HepG2 (cell line): ENCODE measurements around the gene SGIP1. TPM values are rescaled to one million over a fixed set of nuclear protein-coding genes. Genes with fewer than 3 reads are reported as not detected.
A peak's percentile ranks its signal among the peaks of the same experiment; 100 is the strongest.

Source experiments
- CBX1 ChIP-seq: IDR thresholded peaks from one replicate; pipeline ENCODE4 v1.6.1; 2016; ENCODE audit warnings: antibody characterized with exemption, low read depth
- CREB1 ChIP-seq, 2 experiments: fragments of 450-650 bp in 1 of 2; IDR thresholded peaks; 2 replicates each; pipeline ENCODE4 v1.6.1; 2016 to 2017; ENCODE audit warnings: control low read depth in 1 of 2, mild to moderate bottlenecking in 1 of 2, missing compliant biosample characterization in 1 of 2, missing genetic modification characterization in 1 of 2
- FOXA3 ChIP-seq: IDR thresholded peaks from 2 replicates; pipeline ENCODE4 v1.6.1; 2016; ENCODE audit warnings: missing genetic modification reagents, missing compliant biosample characterization
- NCOR1 ChIP-seq: fragments of 200-600 bp; sonication (generic); IDR thresholded peaks from 2 replicates; pipeline ENCODE4 v1.7.0; 2017; ENCODE audit warnings: antibody characterized with exemption, low read length, borderline replicate concordance
- POLR2AphosphoS5 ChIP-seq: IDR thresholded peaks from 2 replicates; pipeline ENCODE4 v1.6.1; 2012; ENCODE audit warnings: low read depth, low read length
- SIX1 ChIP-seq: sonication (generic); formaldehyde crosslinking; IDR thresholded peaks from 2 replicates; pipeline ENCODE4 v1.4.0; 2020; ENCODE audit warnings: missing genetic modification reagents, borderline replicate concordance
- TOPORS ChIP-seq: sonication (generic); formaldehyde crosslinking; IDR thresholded peaks from 2 replicates; pipeline ENCODE4 v1.8.0; 2023; ENCODE audit warnings: mild to moderate bottlenecking, missing genetic modification reagents
- XRCC5 ChIP-seq: fragments of 200-400 bp; formaldehyde crosslinking; optimal IDR thresholded peaks from 2 replicates; pipeline ENCODE3; 2017; ENCODE audit warnings: mild to moderate bottlenecking, low read length
- ZFAT ChIP-seq: sonication (generic); formaldehyde crosslinking; conservative IDR thresholded peaks from 2 replicates; pipeline ENCODE4 v1.8.1; 2023; ENCODE audit warnings: missing genetic modification reagents, inconsistent platforms
- ZNF30 ChIP-seq: sonication (generic); formaldehyde crosslinking; IDR thresholded peaks from 2 replicates; pipeline ENCODE4 v1.5.0; 2020; ENCODE audit warnings: mild to moderate bottlenecking, missing genetic modification reagents
- ZNF775 ChIP-seq: sonication (generic); formaldehyde crosslinking; IDR thresholded peaks from 2 replicates; pipeline ENCODE4 v1.4.0; 2020; ENCODE audit warnings: missing genetic modification reagents, mild to moderate bottlenecking, moderate library complexity, borderline replicate concordance
- polyA plus RNA-seq, 8 experiments: library from polyadenylated mRNA; depleted of rRNA in 3 of 8; stranded (reverse) in 7 of 8; unstranded in 1 of 8; fragments of >200 nt; fragmentation: Illumina TruSeq in 4 of 8; extraction: Trizol in 4 of 8; gene quantifications; 2 replicates each; pipeline versions ENCODE4 v1.2.1 to v1.2.3, GENCODE V29; 2011 to 2016; ENCODE audit warnings: low read depth in 4 of 8, missing spikeins in 1 of 8, mixed read lengths in 1 of 8; ENCODE audit not compliant: insufficient read depth in 1 of 8
- total RNA-seq, 5 experiments: library from RNA; depleted of rRNA; stranded (reverse); fragments of >200 nt; fragmentation: Illumina TruSeq; extraction: Trizol; gene quantifications; 2 replicates each; pipeline ENCODE4 v1.2.3, GENCODE V29; 2016; ENCODE audit warnings: low read depth in 1 of 5
- TF ChIP-seq, protein P1 (sequence below), 2 experiments: fragments of 450-650 bp in 1 of 2; sonication (generic) in 1 of 2; formaldehyde crosslinking; IDR thresholded peaks; 2 replicates each; pipeline versions ENCODE4 v1.5.0 to v1.8.0; 2020 to 2022; ENCODE audit warnings: mild to moderate bottlenecking in 1 of 2, missing genetic modification reagents in 1 of 2
- TF ChIP-seq, protein P2 (sequence below): sonication (generic); formaldehyde crosslinking; IDR thresholded peaks from 2 replicates; pipeline ENCODE4 v1.4.0; 2020; ENCODE audit warnings: missing genetic modification reagents, borderline replicate concordance
- TF ChIP-seq, protein P3 (sequence below): sonication (generic); formaldehyde crosslinking; IDR thresholded peaks from 2 replicates; pipeline ENCODE4 v1.5.0; 2020; ENCODE audit warnings: missing genetic modification reagents
- TF ChIP-seq, protein P4 (sequence below): sonication (generic); formaldehyde crosslinking; IDR thresholded peaks from 2 replicates; pipeline ENCODE4 v1.4.0; 2020; ENCODE audit warnings: mild to moderate bottlenecking, missing genetic modification reagents
- TF ChIP-seq, protein P5 (sequence below): sonication (generic); formaldehyde crosslinking; IDR thresholded peaks from 2 replicates; pipeline ENCODE4 v1.4.0; 2020; ENCODE audit warnings: missing genetic modification reagents, borderline replicate concordance

Gene SGIP1
- total and polyA plus RNA-seq, 2 of the 13 experiments (the other 11 are each of a cell fraction or from before 2014, with no cell fraction given) = not detected

DNA sequence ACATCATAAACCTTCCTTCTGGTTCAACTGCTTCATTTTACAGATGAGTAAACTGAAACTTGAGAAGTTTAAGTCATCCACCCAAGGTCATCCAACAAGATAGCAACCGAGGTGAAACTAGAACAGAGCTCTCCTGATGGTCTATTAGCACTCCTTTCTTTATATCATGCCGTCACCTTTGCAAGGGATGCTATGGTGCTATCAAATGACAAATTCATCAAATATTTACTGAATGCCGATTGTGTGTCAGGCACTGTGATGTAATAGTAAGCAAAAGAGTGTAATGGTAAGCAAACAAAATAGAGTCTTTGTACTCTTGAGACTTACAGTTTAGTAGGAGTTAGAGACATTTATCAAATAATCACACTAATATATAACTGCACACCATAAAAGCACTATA lies 14.0 kb upstream of the SGIP1 start (continued):
- TF ChIP-seq, protein P1, sequence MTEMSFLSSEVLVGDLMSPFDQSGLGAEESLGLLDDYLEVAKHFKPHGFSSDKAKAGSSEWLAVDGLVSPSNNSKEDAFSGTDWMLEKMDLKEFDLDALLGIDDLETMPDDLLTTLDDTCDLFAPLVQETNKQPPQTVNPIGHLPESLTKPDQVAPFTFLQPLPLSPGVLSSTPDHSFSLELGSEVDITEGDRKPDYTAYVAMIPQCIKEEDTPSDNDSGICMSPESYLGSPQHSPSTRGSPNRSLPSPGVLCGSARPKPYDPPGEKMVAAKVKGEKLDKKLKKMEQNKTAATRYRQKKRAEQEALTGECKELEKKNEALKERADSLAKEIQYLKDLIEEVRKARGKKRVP (CRISPR knock-in tag; IDR thresholded peaks at IDR 0.05) = peak in 1 of 2 experiments; percentile 76; a peak in 2 of 4 replicates
- TF ChIP-seq ZNF30 (CRISPR knock-in tag) = no peak
- TF ChIP-seq FOXA3 (CRISPR knock-in tag) = peak; percentile 22; the same call in 1 of the 2 replicates
- TF ChIP-seq CBX1 = no peak
- no peak for TF ChIP-seq POLR2AphosphoS5
- TF ChIP-seq SIX1 (CRISPR knock-in tag) = peak; percentile 57; the same call in 1 of the 2 replicates
- no peak for TF ChIP-seq ZNF775
- TF ChIP-seq, protein P2, sequence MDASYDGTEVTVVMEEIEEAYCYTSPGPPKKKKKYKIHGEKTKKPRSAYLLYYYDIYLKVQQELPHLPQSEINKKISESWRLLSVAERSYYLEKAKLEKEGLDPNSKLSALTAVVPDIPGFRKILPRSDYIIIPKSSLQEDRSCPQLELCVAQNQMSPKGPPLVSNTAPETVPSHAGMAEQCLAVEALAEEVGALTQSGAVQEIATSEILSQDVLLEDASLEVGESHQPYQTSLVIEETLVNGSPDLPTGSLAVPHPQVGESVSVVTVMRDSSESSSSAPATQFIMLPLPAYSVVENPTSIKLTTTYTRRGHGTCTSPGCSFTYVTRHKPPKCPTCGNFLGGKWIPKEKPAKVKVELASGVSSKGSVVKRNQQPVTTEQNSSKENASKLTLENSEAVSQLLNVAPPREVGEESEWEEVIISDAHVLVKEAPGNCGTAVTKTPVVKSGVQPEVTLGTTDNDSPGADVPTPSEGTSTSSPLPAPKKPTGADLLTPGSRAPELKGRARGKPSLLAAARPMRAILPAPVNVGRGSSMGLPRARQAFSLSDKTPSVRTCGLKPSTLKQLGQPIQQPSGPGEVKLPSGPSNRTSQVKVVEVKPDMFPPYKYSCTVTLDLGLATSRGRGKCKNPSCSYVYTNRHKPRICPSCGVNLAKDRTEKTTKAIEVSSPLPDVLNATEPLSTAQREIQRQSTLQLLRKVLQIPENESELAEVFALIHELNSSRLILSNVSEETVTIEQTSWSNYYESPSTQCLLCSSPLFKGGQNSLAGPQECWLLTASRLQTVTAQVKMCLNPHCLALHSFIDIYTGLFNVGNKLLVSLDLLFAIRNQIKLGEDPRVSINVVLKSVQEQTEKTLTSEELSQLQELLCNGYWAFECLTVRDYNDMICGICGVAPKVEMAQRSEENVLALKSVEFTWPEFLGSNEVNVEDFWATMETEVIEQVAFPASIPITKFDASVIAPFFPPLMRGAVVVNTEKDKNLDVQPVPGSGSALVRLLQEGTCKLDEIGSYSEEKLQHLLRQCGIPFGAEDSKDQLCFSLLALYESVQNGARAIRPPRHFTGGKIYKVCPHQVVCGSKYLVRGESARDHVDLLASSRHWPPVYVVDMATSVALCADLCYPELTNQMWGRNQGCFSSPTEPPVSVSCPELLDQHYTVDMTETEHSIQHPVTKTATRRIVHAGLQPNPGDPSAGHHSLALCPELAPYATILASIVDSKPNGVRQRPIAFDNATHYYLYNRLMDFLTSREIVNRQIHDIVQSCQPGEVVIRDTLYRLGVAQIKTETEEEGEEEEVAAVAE (CRISPR knock-in tag) = no peak
- TF ChIP-seq, protein P3, sequence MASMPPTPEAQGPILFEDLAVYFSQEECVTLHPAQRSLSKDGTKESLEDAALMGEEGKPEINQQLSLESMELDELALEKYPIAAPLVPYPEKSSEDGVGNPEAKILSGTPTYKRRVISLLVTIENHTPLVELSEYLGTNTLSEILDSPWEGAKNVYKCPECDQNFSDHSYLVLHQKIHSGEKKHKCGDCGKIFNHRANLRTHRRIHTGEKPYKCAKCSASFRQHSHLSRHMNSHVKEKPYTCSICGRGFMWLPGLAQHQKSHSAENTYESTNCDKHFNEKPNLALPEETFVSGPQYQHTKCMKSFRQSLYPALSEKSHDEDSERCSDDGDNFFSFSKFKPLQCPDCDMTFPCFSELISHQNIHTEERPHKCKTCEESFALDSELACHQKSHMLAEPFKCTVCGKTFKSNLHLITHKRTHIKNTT (CRISPR knock-in tag) = no peak
- TF ChIP-seq CREB1 (IDR thresholded peaks at IDR 0.05) = no peak
- peak; percentile 43; the same call in 1 of the 2 replicates for TF ChIP-seq CREB1 (CRISPR knock-in tag; IDR thresholded peaks at IDR 0.05)
- no peak for TF ChIP-seq XRCC5
- TF ChIP-seq NCOR1 = no peak
- TF ChIP-seq, protein P4, sequence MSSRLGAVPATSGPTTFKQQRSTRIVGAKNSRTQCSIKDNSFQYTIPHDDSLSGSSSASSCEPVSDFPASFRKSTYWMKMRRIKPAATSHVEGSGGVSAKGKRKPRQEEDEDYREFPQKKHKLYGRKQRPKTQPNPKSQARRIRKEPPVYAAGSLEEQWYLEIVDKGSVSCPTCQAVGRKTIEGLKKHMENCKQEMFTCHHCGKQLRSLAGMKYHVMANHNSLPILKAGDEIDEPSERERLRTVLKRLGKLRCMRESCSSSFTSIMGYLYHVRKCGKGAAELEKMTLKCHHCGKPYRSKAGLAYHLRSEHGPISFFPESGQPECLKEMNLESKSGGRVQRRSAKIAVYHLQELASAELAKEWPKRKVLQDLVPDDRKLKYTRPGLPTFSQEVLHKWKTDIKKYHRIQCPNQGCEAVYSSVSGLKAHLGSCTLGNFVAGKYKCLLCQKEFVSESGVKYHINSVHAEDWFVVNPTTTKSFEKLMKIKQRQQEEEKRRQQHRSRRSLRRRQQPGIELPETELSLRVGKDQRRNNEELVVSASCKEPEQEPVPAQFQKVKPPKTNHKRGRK (CRISPR knock-in tag) = no peak
- no peak for TF ChIP-seq ZFAT (CRISPR knock-in tag)
- TF ChIP-seq TOPORS (CRISPR knock-in tag) = no peak
- TF ChIP-seq, protein P5, sequence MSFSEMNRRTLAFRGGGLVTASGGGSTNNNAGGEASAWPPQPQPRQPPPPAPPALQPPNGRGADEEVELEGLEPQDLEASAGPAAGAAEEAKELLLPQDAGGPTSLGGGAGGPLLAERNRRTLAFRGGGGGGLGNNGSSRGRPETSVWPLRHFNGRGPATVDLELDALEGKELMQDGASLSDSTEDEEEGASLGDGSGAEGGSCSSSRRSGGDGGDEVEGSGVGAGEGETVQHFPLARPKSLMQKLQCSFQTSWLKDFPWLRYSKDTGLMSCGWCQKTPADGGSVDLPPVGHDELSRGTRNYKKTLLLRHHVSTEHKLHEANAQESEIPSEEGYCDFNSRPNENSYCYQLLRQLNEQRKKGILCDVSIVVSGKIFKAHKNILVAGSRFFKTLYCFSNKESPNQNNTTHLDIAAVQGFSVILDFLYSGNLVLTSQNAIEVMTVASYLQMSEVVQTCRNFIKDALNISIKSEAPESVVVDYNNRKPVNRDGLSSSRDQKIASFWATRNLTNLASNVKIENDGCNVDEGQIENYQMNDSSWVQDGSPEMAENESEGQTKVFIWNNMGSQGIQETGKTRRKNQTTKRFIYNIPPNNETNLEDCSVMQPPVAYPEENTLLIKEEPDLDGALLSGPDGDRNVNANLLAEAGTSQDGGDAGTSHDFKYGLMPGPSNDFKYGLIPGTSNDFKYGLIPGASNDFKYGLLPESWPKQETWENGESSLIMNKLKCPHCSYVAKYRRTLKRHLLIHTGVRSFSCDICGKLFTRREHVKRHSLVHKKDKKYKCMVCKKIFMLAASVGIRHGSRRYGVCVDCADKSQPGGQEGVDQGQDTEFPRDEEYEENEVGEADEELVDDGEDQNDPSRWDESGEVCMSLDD (CRISPR knock-in tag) = no peak
